Esophagus squamous epithelium (tissue), 5 donors: ENCODE data around the gene LYRM1. TPM values are rescaled to one million over a fixed set of nuclear protein-coding genes. Genes with fewer than 3 reads are reported as not detected.

ENCODE experiments used
- DNase-seq: peaks from one replicate; lab custom pipeline; 2025; lab: John Stamatoyannopoulos, UW
- H3K27ac ChIP-seq, 4 donors: fragments of 200-600 bp; sonication (generic); one replicate each; pipeline ENCODE4 v1.5.1; 2016 to 2019; ENCODE audit warnings: mild to moderate bottlenecking in 1 of 4
- H3K27me3 ChIP-seq, 4 donors: fragments of 200-600 bp; sonication (generic); 1 replicate in 3 of 4; 2 replicates in 1 of 4; pipeline versions ENCODE4 v1.5.1 to v1.6.0; 2017 to 2021; ENCODE audit warnings: antibody characterized with exemption in 1 of 4
- H3K36me3 ChIP-seq, 3 donors: fragments of 200-600 bp; sonication (generic); one replicate each; pipeline ENCODE4 v1.5.1; 2016 to 2019
- H3K4me1 ChIP-seq, 3 donors: fragments of 200-600 bp; sonication (generic); one replicate each; pipeline ENCODE4 v1.5.1; 2017 to 2019
- H3K4me3 ChIP-seq, 4 donors: fragments of 200-600 bp; sonication (generic); 1 replicate in 3 of 4; 2 replicates in 1 of 4; pipeline ENCODE4 v1.5.1; 2016 to 2019; ENCODE audit warnings: mild to moderate bottlenecking in 2 of 4, moderate library complexity in 1 of 4
- H3K9me3 ChIP-seq, 3 donors: fragments of 200-600 bp; sonication (generic); one replicate each; pipeline ENCODE4 v1.5.1; 2016 to 2019
- POLR2A ChIP-seq, 4 donors: fragments of 450-650 bp; IDR thresholded peaks; one replicate each; pipeline ENCODE4 v1.6.1; 2017; ENCODE audit warnings: antibody characterized with exemption in 4 of 4, mild to moderate bottlenecking in 4 of 4, moderate library complexity in 3 of 4
- WGBS, 2 donors: methylation state at CpG; one replicate each; pipeline ENCODE4 v1.1.5; 2018; 5-methylcytosine and 5-hydroxymethylcytosine counted together
- intact Hi-C: fragments of 100-400 bp; cut with DNase I; formaldehyde crosslinking; loops from one replicate; pipeline ENCODE4 v1.15.0; 2022
- total RNA-seq, 4 donors: library from RNA; depleted of rRNA; stranded (reverse); fragments of >200 nt; gene quantifications; one replicate each; pipeline ENCODE4 v1.1.0, GENCODE V29; 2016
- TF ChIP-seq, protein P1 (sequence below), 6 experiments: fragments of 450-650 bp in 4 of 6; fragments of 200-600 bp in 2 of 6; sonication (generic) in 2 of 6; IDR thresholded peaks; one replicate each; pipeline ENCODE4 v1.5.1; 2016 to 2019; ENCODE audit warnings: antibody characterized with exemption in 6 of 6, mild to moderate bottlenecking in 4 of 6, moderate library complexity in 4 of 6
- donor health status: DM: yes; HTN: yes; CAD: no.

LYRM1 gene
- total RNA-seq, 4 donors from 2014 or later, result 21.9 to 37.9 (median 34.3) TPM

DNA sequence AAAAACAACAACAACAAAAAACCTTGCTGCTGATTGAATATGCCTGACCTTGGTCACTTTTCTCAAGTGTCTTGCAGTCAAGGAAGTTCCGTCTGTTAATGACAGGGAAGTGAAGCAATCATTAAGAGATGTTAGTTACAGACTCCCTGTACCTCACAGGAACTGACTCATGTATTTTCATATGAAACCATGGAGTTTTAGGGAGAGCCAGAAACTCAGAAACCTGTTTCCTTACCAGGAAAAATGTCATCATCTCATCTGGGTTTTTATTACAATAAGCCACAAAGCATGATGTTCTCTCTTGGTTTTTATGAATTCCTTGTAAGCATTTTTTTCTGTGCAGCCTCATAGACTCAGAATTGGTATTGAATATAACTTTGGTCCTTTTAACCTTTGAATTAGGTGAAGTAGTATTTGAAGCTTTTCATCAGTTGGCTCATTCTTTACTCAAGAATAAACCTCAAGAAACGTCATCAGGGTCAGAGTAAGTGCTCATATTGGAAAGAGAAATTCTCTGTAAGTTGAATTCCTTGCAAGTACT, 10.3 kb downstream of the LYRM1 start:
- no peaks in the 10 kb centered on the region for H3K9me3 ChIP-seq
- WGBS, 2 donors, result 15 to 21% methylated on average over 2 of the region's 2 CpGs
- H3K36me3 ChIP-seq, result no peaks in the 10 kb centered on the region
- DNase-seq, result no peak
- H3K4me1 ChIP-seq, result peaks cover 3 to 63% (median 27%) of the 10 kb centered on the region in 3 donors
- peak overlapping the region; percentile 71 to 88 (median 80) for H3K27ac ChIP-seq
- TF ChIP-seq POLR2A (IDR thresholded peaks at IDR 0.05), result no peak
- TF ChIP-seq, protein P1, sequence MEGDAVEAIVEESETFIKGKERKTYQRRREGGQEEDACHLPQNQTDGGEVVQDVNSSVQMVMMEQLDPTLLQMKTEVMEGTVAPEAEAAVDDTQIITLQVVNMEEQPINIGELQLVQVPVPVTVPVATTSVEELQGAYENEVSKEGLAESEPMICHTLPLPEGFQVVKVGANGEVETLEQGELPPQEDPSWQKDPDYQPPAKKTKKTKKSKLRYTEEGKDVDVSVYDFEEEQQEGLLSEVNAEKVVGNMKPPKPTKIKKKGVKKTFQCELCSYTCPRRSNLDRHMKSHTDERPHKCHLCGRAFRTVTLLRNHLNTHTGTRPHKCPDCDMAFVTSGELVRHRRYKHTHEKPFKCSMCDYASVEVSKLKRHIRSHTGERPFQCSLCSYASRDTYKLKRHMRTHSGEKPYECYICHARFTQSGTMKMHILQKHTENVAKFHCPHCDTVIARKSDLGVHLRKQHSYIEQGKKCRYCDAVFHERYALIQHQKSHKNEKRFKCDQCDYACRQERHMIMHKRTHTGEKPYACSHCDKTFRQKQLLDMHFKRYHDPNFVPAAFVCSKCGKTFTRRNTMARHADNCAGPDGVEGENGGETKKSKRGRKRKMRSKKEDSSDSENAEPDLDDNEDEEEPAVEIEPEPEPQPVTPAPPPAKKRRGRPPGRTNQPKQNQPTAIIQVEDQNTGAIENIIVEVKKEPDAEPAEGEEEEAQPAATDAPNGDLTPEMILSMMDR (IDR thresholded peaks at IDR 0.05), result no peak
- intact Hi-C loops, result loop anchor here (10.0 kb wide), 1 partner anchor 56 kb away; no protein-coding TSS in a partner anchor
- no peaks in the 10 kb centered on the region for H3K27me3 ChIP-seq
- H3K4me3 ChIP-seq, result no peak overlapping the region

DNA sequence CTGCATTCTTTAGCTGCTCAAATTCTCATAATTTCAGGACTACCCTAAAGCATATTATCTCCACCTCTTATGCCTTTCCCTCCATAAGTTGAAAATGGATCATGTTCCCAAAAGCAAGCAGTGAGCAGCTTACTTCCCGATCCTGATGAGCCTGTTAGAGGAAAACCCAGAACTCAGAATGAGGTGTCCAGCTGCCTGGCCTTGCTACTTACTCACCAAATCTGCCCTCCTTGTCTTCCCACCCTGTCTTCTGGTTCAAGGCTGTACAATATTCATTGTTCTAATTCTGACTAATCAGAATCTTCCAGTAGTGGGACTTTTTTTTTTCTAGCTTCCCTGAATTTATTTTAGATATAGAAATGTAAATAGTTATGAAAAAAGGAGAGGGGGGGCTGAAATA, 10.8 kb downstream of the LYRM1 start:
- WGBS, 2 donors, result 47 to 64% methylated on average over 1 of the region's 1 CpG
- intact Hi-C loops, result loop anchor here (10.0 kb wide), 1 partner anchor 57 kb away; no protein-coding TSS in a partner anchor
- Histone ChIP-seq H3K27ac (peak overlapping the region; percentile 71 to 88 (median 80)), H3K9me3 (no peaks in the 10 kb centered on the region), H3K4me1 (peaks cover 0 to 58% (median 22%) of the 10 kb centered on the region in 3 donors), H3K4me3 (no peak overlapping the region), H3K27me3 (no peaks in the 10 kb centered on the region), H3K36me3 (peaks cover 0 to 4% (median 0%) of the 10 kb centered on the region in 3 donors)
- no peak for TF ChIP-seq POLR2A (IDR thresholded peaks at IDR 0.05)
- TF ChIP-seq, protein P1 (IDR thresholded peaks at IDR 0.05), result no peak
- no peak for DNase-seq

DNA sequence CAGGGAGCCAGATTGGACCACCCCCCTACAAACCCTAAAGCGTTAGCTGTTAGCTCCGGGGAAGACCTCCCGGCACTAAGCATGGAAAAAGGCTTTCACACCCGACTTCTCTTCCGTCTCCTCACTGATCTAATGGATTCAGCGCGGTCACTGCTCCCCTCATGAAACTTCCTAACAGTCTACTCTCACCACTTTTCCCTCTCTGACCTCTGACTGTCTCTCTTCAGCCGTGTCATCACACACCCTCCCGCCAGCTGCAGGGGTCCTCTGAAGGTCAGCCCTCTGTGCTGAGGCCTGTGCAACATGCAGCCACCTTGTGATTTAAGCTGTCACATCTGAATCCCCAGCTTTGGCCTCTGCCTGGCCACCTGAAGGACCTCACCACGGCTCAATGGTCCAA, 15.7 kb downstream of the LYRM1 start:
- no peak overlapping the region for H3K4me3 ChIP-seq
- 93 to 95% methylated on average over 10 of the region's 10 CpGs for WGBS, 2 donors
- H3K27me3 ChIP-seq, result no peaks in the 10 kb centered on the region
- peaks cover 0 to 29% (median 9%) of the 10 kb centered on the region in 3 donors for H3K4me1 ChIP-seq
- H3K9me3 ChIP-seq, result no peaks in the 10 kb centered on the region
- DNase-seq, result no peak
- H3K36me3 ChIP-seq, result peaks cover 0 to 5% (median 0%) of the 10 kb centered on the region in 3 donors
- intact Hi-C loops, result loop anchor here (10.0 kb wide), 1 partner anchor 61 kb away; no protein-coding TSS in a partner anchor
- no peak overlapping the region for H3K27ac ChIP-seq
- no peak for TF ChIP-seq POLR2A (IDR thresholded peaks at IDR 0.05)
- TF ChIP-seq, protein P1 (IDR thresholded peaks at IDR 0.05), result no peak

DNA sequence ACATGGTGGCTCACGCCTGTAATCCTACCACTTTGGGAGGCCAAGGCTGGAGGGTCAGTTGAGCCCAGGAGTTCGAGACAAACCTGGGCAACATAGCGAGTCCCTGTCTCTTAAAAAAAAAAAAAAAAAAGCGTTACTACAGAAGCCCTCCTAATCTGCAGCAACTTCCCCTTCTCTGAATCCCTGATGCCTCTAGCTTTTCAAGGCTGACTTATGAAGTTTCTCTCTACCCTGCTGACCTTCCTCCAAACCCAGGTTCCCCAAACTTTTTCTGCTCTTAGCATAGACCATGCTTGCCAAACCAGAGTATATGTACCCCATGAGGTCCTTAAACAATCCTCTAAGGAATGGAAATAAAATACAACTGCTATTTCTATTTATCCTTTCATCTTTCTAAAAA, 16.4 kb downstream of the LYRM1 start:
- intact Hi-C loops, result loop anchor here (10.0 kb wide), 1 partner anchor 62 kb away; no protein-coding TSS in a partner anchor
- H3K36me3 ChIP-seq, result peaks cover 0 to 6% (median 0%) of the 10 kb centered on the region in 3 donors
- no peak overlapping the region for H3K4me3 ChIP-seq
- H3K27me3 ChIP-seq, result no peaks in the 10 kb centered on the region
- no peak overlapping the region for H3K27ac ChIP-seq
- no peak for DNase-seq
- H3K4me1 ChIP-seq, result peaks cover 0 to 22% (median 3%) of the 10 kb centered on the region in 3 donors
- 82 to 89% methylated on average over 4 of the region's 4 CpGs for WGBS, 2 donors
- H3K9me3 ChIP-seq, result no peaks in the 10 kb centered on the region
- no peak for TF ChIP-seq POLR2A (IDR thresholded peaks at IDR 0.05)
- TF ChIP-seq, protein P1 (IDR thresholded peaks at IDR 0.05), result no peak

DNA sequence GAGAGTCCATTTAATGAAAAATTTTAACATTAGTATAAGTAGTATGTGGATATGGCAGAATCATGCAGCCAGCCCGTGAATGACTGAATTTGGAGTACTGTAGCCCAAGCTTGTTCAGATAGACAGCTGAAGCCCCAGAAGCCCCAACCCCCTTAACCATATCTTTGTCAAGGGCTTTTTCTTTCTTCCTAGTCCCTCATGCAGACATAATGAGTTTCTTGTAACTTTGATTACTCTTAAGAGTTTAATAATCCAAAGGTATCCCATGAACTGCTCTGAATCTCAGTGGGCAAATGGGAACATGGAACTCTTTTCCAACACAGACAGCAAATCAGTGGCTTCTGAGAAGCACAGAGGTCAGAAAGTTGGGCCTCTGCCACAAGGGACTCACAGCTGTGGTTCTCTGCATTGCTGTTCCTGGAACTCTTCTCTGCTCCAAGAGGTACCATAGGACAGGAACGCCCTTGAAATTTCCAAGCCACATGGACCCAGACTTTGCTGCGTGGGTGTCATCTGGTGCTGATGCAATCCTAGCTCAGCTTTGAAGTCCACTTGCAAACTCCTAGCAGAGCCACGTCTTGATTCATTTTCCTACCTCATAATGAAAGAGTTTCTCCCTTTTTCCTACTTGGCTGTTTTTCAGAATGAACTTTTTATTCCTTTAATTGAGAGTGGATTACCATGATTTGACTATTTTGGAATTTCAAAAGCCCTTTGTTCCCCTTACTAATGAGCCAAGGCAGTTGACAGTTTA, 18.1 kb downstream of the LYRM1 start:
- Histone ChIP-seq H3K36me3 (peaks cover 0 to 15% (median 0%) of the 10 kb centered on the region in 3 donors), H3K4me1 (peaks cover 0 to 5% (median 2%) of the 10 kb centered on the region in 3 donors), H3K9me3 (no peaks in the 10 kb centered on the region), H3K27ac (no peak overlapping the region), H3K4me3 (no peak overlapping the region), H3K27me3 (no peaks in the 10 kb centered on the region)
- 54 to 74% methylated on average over 4 of the region's 4 CpGs for whole genome bisulfite sequencing, 2 donors
- no peak for DNase-seq
- TF ChIP-seq, protein P1 (IDR thresholded peaks at IDR 0.05), result no peak
- TF ChIP-seq POLR2A (IDR thresholded peaks at IDR 0.05), result no peak
- intact Hi-C loops, result loop anchor here (10.0 kb wide), 1 partner anchor 64 kb away; no protein-coding TSS in a partner anchor
